Naive thymus-derived CD8-positive, alpha-beta T cell (primary cell): ENCODE data around the gene FOCAD. TPM values are rescaled to one million over a fixed set of nuclear protein-coding genes. Genes with fewer than 3 reads are reported as not detected.

Experiments
- ATAC-seq, 2 donors: fragments of 150-1000 bp; cut with Tn5 transposase in 1 of 2; sonication (Bioruptor Pico), chemical (Tn5 transposase) in 1 of 2; 1 replicate in 1 of 2; 2 replicates in 1 of 2; pipeline ENCODE4 v1.10.0; 2021; ENCODE audit warnings: mild to moderate bottlenecking in 2 of 2, moderate library complexity in 2 of 2
- POLR2A ChIA-PET: fragments of 350-600 bp; sonication (Branson Sonifier 250); formaldehyde crosslinking; loops from one replicate; lab custom pipeline; 2021; ENCODE audit warnings: antibody characterized with exemption; lab: Charles Lee
- DNase-seq, 10 donors: peaks; one replicate each; pipeline versions ENCODE4 v3.0.0 to v3.0.0-alpha.2; 2020 to 2022
- H3K27ac Mint-ChIP-seq, 10 donors: one replicate each; pipeline ENCODE4 v1.8.0; 2020 to 2022; ENCODE audit warnings: mild to moderate bottlenecking in 10 of 10, mixed read lengths in 10 of 10, moderate library complexity in 4 of 10, inconsistent platforms in 1 of 10
- H3K27me3 Mint-ChIP-seq, 5 donors: one replicate each; pipeline ENCODE4 v1.8.0; 2021 to 2022; ENCODE audit warnings: mixed read lengths in 5 of 5
- H3K36me3 Mint-ChIP-seq, 3 donors: one replicate each; pipeline ENCODE4 v1.8.0; 2020 to 2022; ENCODE audit warnings: mixed read lengths in 3 of 3, mild to moderate bottlenecking in 2 of 3, inconsistent platforms in 1 of 3
- H3K4me1 Mint-ChIP-seq, 4 donors: one replicate each; pipeline ENCODE4 v1.8.0; 2021 to 2022; ENCODE audit warnings: mixed read lengths in 4 of 4
- H3K4me3 Mint-ChIP-seq, 10 donors: one replicate each; pipeline ENCODE4 v1.8.0; 2020 to 2022; ENCODE audit warnings: mild to moderate bottlenecking in 10 of 10, mixed read lengths in 10 of 10, moderate library complexity in 6 of 10, inconsistent platforms in 1 of 10
- H3K9me3 Mint-ChIP-seq, 9 donors: one replicate each; pipeline ENCODE4 v1.8.0; 2020 to 2022; ENCODE audit warnings: mixed read lengths in 9 of 9, mild to moderate bottlenecking in 3 of 9, inconsistent platforms in 1 of 9, moderate library complexity in 1 of 9
- polyA plus RNA-seq, 3 donors: library from polyadenylated mRNA; unstranded; fragments of 300-500 nt; fragmentation: Illumina TruSeq; gene quantifications; one replicate each; pipeline ENCODE4 v1.2.3, GENCODE V29; 2021
- total RNA-seq, 8 experiments: library from RNA in 2 of 8; stranded (reverse) in 2 of 8; gene quantifications; one replicate each; pipeline ENCODE4 v1.2.3 and lab custom pipeline; 2021 to 2026

FOCAD gene
- total and polyA plus RNA-seq, 5 experiments from 2014 or later: 12.5 to 16.1 (median 15.3) TPM

GRCh38 chr9:20685769-20686168, 1.7 kb downstream of the FOCAD start:
- H3K27ac Mint-ChIP-seq: peak overlapping the region in 1 of 10 donors; percentile 83
- DNase-seq (no peak), ATAC-seq (no peak)
- no peaks in the 10 kb centered on the region for H3K36me3 Mint-ChIP-seq
- H3K27me3 Mint-ChIP-seq: no peaks in the 10 kb centered on the region
- peaks cover 14 to 30% (median 22%) of the 10 kb centered on the region in 4 donors for H3K4me1 Mint-ChIP-seq
- H3K4me3 Mint-ChIP-seq: peak overlapping the region in 3 of 10 donors; percentile 88 to 96 (median 96)
- POLR2A ChIA-PET: interaction anchor here (2.6 to 3.1 kb wide), 2 partner anchors 12 to 64 kb away, joined by 10 to 43 read pairs; partner anchors contain the start of gene MLLT3
- H3K9me3 Mint-ChIP-seq: no peaks in the 10 kb centered on the region

GRCh38 chr9:20689833-20690232, 5.8 kb downstream of the FOCAD start:
- POLR2A ChIA-PET: no interaction called here

GRCh38 chr9:20692554-20692953, 8.5 kb downstream of the FOCAD start:
- Mint-ChIP-seq H3K27ac (no peak overlapping the region), H3K9me3 (no peaks in the 10 kb centered on the region), H3K36me3 (peaks cover 0 to 3% (median 0%) of the 10 kb centered on the region in 3 donors), H3K27me3 (no peaks in the 10 kb centered on the region), H3K4me1 (peaks cover 2 to 12% (median 3%) of the 10 kb centered on the region in 4 donors), H3K4me3 (no peak overlapping the region)
- ATAC-seq (no peak), DNase-seq (no peak)
- POLR2A ChIA-PET: no interaction called here

More at GRCh38 chr9:20689833-20690232, 5.8 kb downstream of the FOCAD start:
- no peak overlapping the region for H3K4me3 Mint-ChIP-seq
- H3K27ac Mint-ChIP-seq: no peak overlapping the region
- H3K4me1 Mint-ChIP-seq: peaks cover 10 to 19% (median 15%) of the 10 kb centered on the region in 4 donors
- DNase-seq: no peak
- H3K9me3 Mint-ChIP-seq: no peaks in the 10 kb centered on the region
- no peaks in the 10 kb centered on the region for H3K36me3 Mint-ChIP-seq
- no peak for ATAC-seq
- H3K27me3 Mint-ChIP-seq: no peaks in the 10 kb centered on the region

GRCh38 chr9:20693068-20693467, 9.0 kb downstream of the FOCAD start:
- peaks cover 2 to 12% (median 3%) of the 10 kb centered on the region in 4 donors for H3K4me1 Mint-ChIP-seq
- no peaks in the 10 kb centered on the region for H3K27me3 Mint-ChIP-seq
- H3K27ac Mint-ChIP-seq: no peak overlapping the region
- POLR2A ChIA-PET: no interaction called here
- peaks cover 0 to 3% (median 0%) of the 10 kb centered on the region in 3 donors for H3K36me3 Mint-ChIP-seq
- no peak overlapping the region for H3K4me3 Mint-ChIP-seq
- no peak for DNase-seq
- H3K9me3 Mint-ChIP-seq: no peaks in the 10 kb centered on the region
- ATAC-seq: no peak

- H3K36me3 Mint-ChIP-seq: peaks cover 0 to 3% (median 0%) of the 10 kb centered on the region in 3 donors
- H3K27me3 Mint-ChIP-seq: no peaks in the 10 kb centered on the region
- no peak for DNase-seq
- H3K27ac Mint-ChIP-seq: no peak overlapping the region
- no peaks in the 10 kb centered on the region for H3K9me3 Mint-ChIP-seq
- POLR2A ChIA-PET: interaction anchor here (0.6 kb wide), 1 partner anchor 153 kb away, joined by 4 read pairs; no protein-coding TSS in a partner anchor
- H3K4me3 Mint-ChIP-seq: no peak overlapping the region
- ATAC-seq: no peak
- peaks cover 6 to 18% (median 9%) of the 10 kb centered on the region in 4 donors for H3K4me1 Mint-ChIP-seq
Measured at GRCh38 chr9:20694248-20694647, 10.2 kb downstream of the FOCAD start.

GRCh38 chr9:20697021-20697719, 13.1 kb downstream of the FOCAD start:
- Mint-ChIP-seq H3K4me3 (no peak overlapping the region), H3K36me3 (peaks cover 0 to 3% (median 0%) of the 10 kb centered on the region in 3 donors), H3K27ac (no peak overlapping the region), H3K9me3 (no peaks in the 10 kb centered on the region), H3K4me1 (peaks cover 6 to 24% (median 12%) of the 10 kb centered on the region in 4 donors), H3K27me3 (no peaks in the 10 kb centered on the region)
- ATAC-seq (no peak), DNase-seq (no peak)
- POLR2A ChIA-PET: no interaction called here

- POLR2A ChIA-PET: no interaction called here
- peaks cover 0 to 3% (median 0%) of the 10 kb centered on the region in 3 donors for H3K36me3 Mint-ChIP-seq
- peaks cover 7 to 18% (median 10%) of the 10 kb centered on the region in 4 donors for H3K4me1 Mint-ChIP-seq
- no peaks in the 10 kb centered on the region for H3K27me3 Mint-ChIP-seq
- no peak overlapping the region for H3K4me3 Mint-ChIP-seq
- ATAC-seq (no peak), DNase-seq (no peak)
- H3K27ac Mint-ChIP-seq: no peak overlapping the region
- H3K9me3 Mint-ChIP-seq: no peaks in the 10 kb centered on the region
Measured at GRCh38 chr9:20698782-20699181, 14.7 kb downstream of the FOCAD start.

GRCh38 chr9:20701060-20701459, 17.0 kb downstream of the FOCAD start:
- ATAC-seq (no peak), DNase-seq (no peak)
- Mint-ChIP-seq H3K4me1 (peaks cover 7 to 18% (median 10%) of the 10 kb centered on the region in 4 donors), H3K27ac (no peak overlapping the region), H3K4me3 (no peak overlapping the region), H3K36me3 (no peaks in the 10 kb centered on the region), H3K27me3 (no peaks in the 10 kb centered on the region), H3K9me3 (no peaks in the 10 kb centered on the region)
- POLR2A ChIA-PET: no interaction called here

- Mint-ChIP-seq H3K27ac (no peak overlapping the region), H3K4me1 (peaks cover 7 to 20% (median 10%) of the 10 kb centered on the region in 4 donors), H3K9me3 (no peaks in the 10 kb centered on the region), H3K4me3 (no peak overlapping the region), H3K36me3 (peaks cover 0 to 4% (median 4%) of the 10 kb centered on the region in 3 donors), H3K27me3 (no peaks in the 10 kb centered on the region)
- DNase-seq (no peak), ATAC-seq (no peak)
- POLR2A ChIA-PET: interaction anchor here (0.6 kb wide), 1 partner anchor 1053 kb away, joined by 4 read pairs; no protein-coding TSS in a partner anchor
Measured at GRCh38 chr9:20702570-20702969, 18.5 kb downstream of the FOCAD start.

- ATAC-seq: no peak
- peak overlapping the region in 1 of 10 donors; percentile 3 for H3K27ac Mint-ChIP-seq
Measured at GRCh38 chr9:20703146-20703545, 19.1 kb downstream of the FOCAD start.

GRCh38 chr9:20707708-20708107, 23.6 kb downstream of the FOCAD start:
- peak overlapping the region in 1 of 10 donors; percentile 1 for H3K27ac Mint-ChIP-seq
- H3K36me3 Mint-ChIP-seq: peaks cover 0 to 10% (median 9%) of the 10 kb centered on the region in 3 donors
- POLR2A ChIA-PET: no interaction called here
- H3K27me3 Mint-ChIP-seq: no peaks in the 10 kb centered on the region
- no peak overlapping the region for H3K4me3 Mint-ChIP-seq
- ATAC-seq (no peak), DNase-seq (no peak)
- H3K9me3 Mint-ChIP-seq: no peaks in the 10 kb centered on the region
- H3K4me1 Mint-ChIP-seq: peaks cover 3 to 11% (median 9%) of the 10 kb centered on the region in 4 donors

More at GRCh38 chr9:20703146-20703545, 19.1 kb downstream of the FOCAD start:
- H3K9me3 Mint-ChIP-seq: no peaks in the 10 kb centered on the region
- H3K4me3 Mint-ChIP-seq: no peak overlapping the region
- peaks cover 0 to 6% (median 6%) of the 10 kb centered on the region in 3 donors for H3K36me3 Mint-ChIP-seq
- no peaks in the 10 kb centered on the region for H3K27me3 Mint-ChIP-seq
- POLR2A ChIA-PET: interaction anchor here (0.6 kb wide), 1 partner anchor 1054 kb away, joined by 4 read pairs; no protein-coding TSS in a partner anchor
- peaks cover 9 to 24% (median 12%) of the 10 kb centered on the region in 4 donors for H3K4me1 Mint-ChIP-seq
- no peak for DNase-seq

GRCh38 chr9:20713172-20713571, 29.1 kb downstream of the FOCAD start:
- H3K27me3 Mint-ChIP-seq: no peaks in the 10 kb centered on the region
- POLR2A ChIA-PET: interaction anchor here (0.8 kb wide), 1 partner anchor 91 kb away, joined by 3 read pairs; the partner anchor contains the start of gene MLLT3
- DNase-seq (no peak), ATAC-seq (no peak)
- peaks cover 0 to 26% (median 13%) of the 10 kb centered on the region in 3 donors for H3K36me3 Mint-ChIP-seq
- peaks cover 12 to 24% (median 14%) of the 10 kb centered on the region in 4 donors for H3K4me1 Mint-ChIP-seq
- H3K9me3 Mint-ChIP-seq: peaks cover 0 to 4% (median 0%) of the 10 kb centered on the region in 9 donors
- no peak overlapping the region for H3K27ac Mint-ChIP-seq
- H3K4me3 Mint-ChIP-seq: no peak overlapping the region
